Activated CD4-positive, alpha-beta T cell treated with anti-CD3 and anti-CD28 coated beads for 36 hours (primary cell): ENCODE results near the gene UNC5B. TPM values are rescaled to one million over a fixed set of nuclear protein-coding genes. Genes with fewer than 3 reads are reported as not detected.
"Not testable (repeated sequence)": the region's sequence is repeated elsewhere in the genome, so short reads cannot be mapped to it uniquely, and the experiment has no call there.

Source experiments
- ATAC-seq: fragments of 200-7000 bp; cut with Tn5 transposase; one replicate; pipeline ENCODE4 v1.10.0; 2021; ENCODE audit warnings: mild to moderate bottlenecking, moderate library complexity
- CTCF ChIA-PET: fragments of 350-600 bp; sonication (Branson Sonifier 250); formaldehyde crosslinking; loops from one replicate; lab custom pipeline; 2021; ENCODE audit warnings: antibody characterized with exemption; lab: Charles Lee
- POLR2A ChIA-PET: fragments of 350-600 bp; sonication (Branson Sonifier 250); formaldehyde crosslinking; loops from one replicate; lab custom pipeline; 2021; ENCODE audit warnings: antibody characterized with exemption, inconsistent platforms; lab: Charles Lee
- DNase-seq: peaks from one replicate; pipeline ENCODE4 v3.0.0-alpha.2; 2020
- H3K27ac Mint-ChIP-seq: one replicate; pipeline ENCODE4 v1.8.0; 2021; ENCODE audit warnings: mixed read lengths
- H3K27me3 Mint-ChIP-seq: one replicate; pipeline ENCODE4 v1.8.0; 2021; ENCODE audit warnings: mixed read lengths
- H3K36me3 Mint-ChIP-seq: one replicate; pipeline ENCODE4 v1.8.0; 2021; ENCODE audit warnings: low read depth, mixed read lengths
- H3K4me1 Mint-ChIP-seq: one replicate; pipeline ENCODE4 v1.8.0; 2021; ENCODE audit warnings: mixed read lengths
- H3K4me3 Mint-ChIP-seq: one replicate; pipeline ENCODE4 v1.8.0; 2021; ENCODE audit warnings: mild to moderate bottlenecking, moderate library complexity, mixed read lengths
- H3K9me3 Mint-ChIP-seq: one replicate; pipeline ENCODE4 v1.8.0; 2021; ENCODE audit warnings: low read depth, mixed read lengths
- intact Hi-C, 2 experiments: fragments of 100-400 bp; cut with DNase I in 1 of 2; cut with micrococcal nuclease in 1 of 2; formaldehyde crosslinking; loops; one replicate each; pipeline versions ENCODE4 v1.14.2 to v1.15.1; 2022 to 2024; cut with DNase I, micrococcal nuclease
- total RNA-seq, 2 experiments: library from RNA; stranded (reverse); gene quantifications; one replicate each; pipeline ENCODE4 v1.2.3, GENCODE V29; 2021

UNC5B gene
- total RNA-seq, 2 experiments from 2014 or later: 0.05 to 0.09 TPM

GRCh38 chr10:71266918-71267442 is 54.6 kb downstream of the UNC5B start:
- ChIA-PET CTCF (interaction anchor here (1.0 kb wide), 2 partner anchors 9 to 759 kb away, joined by 3 to 4 read pairs; no protein-coding TSS in a partner anchor), POLR2A (no interaction called here)
- no peak overlapping the region for H3K27ac Mint-ChIP-seq
- intact Hi-C loops: no loop called here
- no peaks in the 10 kb centered on the region for H3K27me3 Mint-ChIP-seq
- no peak for DNase-seq
- ATAC-seq: no peak
- no peaks in the 10 kb centered on the region for H3K36me3 Mint-ChIP-seq
- no peaks in the 10 kb centered on the region for H3K4me1 Mint-ChIP-seq
- no peak overlapping the region for H3K4me3 Mint-ChIP-seq
- H3K9me3 Mint-ChIP-seq: no peaks in the 10 kb centered on the region

DNA sequence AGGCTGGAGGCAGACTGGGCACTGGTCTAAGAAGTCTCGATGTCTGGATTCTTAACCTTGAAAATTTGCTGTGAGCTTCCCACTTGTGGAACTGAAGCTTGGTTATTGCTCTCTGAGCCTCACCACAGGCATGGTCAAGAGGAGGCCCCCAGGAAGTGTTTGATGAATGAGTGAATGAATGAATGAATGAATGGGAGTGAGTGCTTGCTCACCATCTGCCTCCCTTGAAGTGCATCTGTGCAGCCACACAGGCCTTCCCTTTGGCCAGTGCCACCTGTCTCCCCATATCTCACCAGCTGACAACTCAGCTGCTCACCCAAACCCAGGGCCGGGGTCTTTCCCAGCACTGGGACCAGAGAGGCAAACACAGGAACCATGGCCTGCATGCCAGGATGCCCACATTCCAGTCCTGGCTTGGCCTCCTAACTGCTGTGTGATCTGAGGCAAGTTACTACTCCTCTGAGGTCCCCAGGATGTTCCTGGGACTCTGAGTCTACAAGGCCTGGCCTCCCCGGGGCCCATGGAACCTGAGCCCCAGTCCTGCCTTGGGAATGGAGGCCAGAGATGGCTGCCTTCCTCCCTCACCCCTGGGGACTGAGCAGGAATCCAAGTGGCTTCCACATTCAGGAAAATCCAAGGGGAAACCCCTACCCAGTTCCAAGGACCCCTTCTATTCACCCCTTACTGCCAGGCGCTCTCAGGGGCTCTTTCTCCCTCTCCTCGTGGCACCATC is 55.3 kb downstream of the UNC5B start:
- Mint-ChIP-seq H3K36me3 (no peaks in the 10 kb centered on the region), H3K9me3 (no peaks in the 10 kb centered on the region), H3K4me3 (no peak overlapping the region), H3K27me3 (no peaks in the 10 kb centered on the region), H3K27ac (no peak overlapping the region), H3K4me1 (no peaks in the 10 kb centered on the region)
- intact Hi-C loops: no loop called here
- CTCF ChIA-PET: interaction anchor here (1.0 to 1.1 kb wide), 3 partner anchors 8 to 759 kb away, joined by 3 to 4 read pairs (median 3); no protein-coding TSS in a partner anchor
- no peak for DNase-seq
- POLR2A ChIA-PET: no interaction called here
- ATAC-seq: no peak

DNA sequence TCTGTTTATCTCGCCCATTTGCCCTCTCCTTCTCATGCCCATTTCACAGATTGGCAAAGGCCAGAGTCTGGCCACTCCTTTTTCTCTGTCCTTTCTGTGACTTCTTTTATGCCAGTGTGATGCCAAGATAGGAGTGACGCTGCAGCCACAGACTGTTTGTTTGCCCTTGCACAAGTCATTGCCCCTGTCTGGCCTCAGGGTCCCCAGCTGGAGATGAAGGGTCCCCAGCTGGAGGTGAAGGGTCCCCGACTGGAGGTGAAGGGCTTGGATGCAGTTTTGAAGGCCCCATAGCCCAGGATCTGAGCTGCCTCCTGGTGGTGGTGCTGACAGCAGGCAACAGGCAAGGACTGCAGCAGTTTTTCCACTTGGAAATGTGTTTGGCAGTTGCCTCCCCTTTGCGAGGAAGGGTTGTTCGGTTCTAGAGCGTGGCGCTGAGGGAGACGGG is 55.9 kb downstream of the UNC5B start:
- POLR2A ChIA-PET: no interaction called here
- H3K27ac Mint-ChIP-seq: no peak overlapping the region
- intact Hi-C loops: no loop called here
- no peaks in the 10 kb centered on the region for H3K9me3 Mint-ChIP-seq
- no peaks in the 10 kb centered on the region for H3K4me1 Mint-ChIP-seq
- CTCF ChIA-PET: interaction anchor here (1.1 kb wide), 1 partner anchor 329 kb away, joined by 3 read pairs; no protein-coding TSS in a partner anchor
- H3K27me3 Mint-ChIP-seq: no peaks in the 10 kb centered on the region
- DNase-seq (no peak), ATAC-seq (no peak)
- no peak overlapping the region for H3K4me3 Mint-ChIP-seq
- H3K36me3 Mint-ChIP-seq: no peaks in the 10 kb centered on the region

- CTCF ChIA-PET: interaction anchor here (1.1 kb wide), 1 partner anchor 329 kb away, joined by 3 read pairs; no protein-coding TSS in a partner anchor
Observed at GRCh38 chr10:71268758-71269157, 56.4 kb downstream of the UNC5B start.

GRCh38 chr10:71269301-71270288 is 57.2 kb downstream of the UNC5B start:
- Mint-ChIP-seq H3K9me3 (no peaks in the 10 kb centered on the region), H3K27ac (no peak overlapping the region), H3K4me1 (no peaks in the 10 kb centered on the region), H3K4me3 (no peak overlapping the region), H3K27me3 (no peaks in the 10 kb centered on the region), H3K36me3 (no peaks in the 10 kb centered on the region)
- CTCF ChIA-PET: interaction anchor here (0.6 to 1.9 kb wide), 4 partner anchors 15 to 345 kb away, joined by 3 to 5 read pairs (median 4); no protein-coding TSS in a partner anchor
- DNase-seq (no peak), ATAC-seq (no peak)
- POLR2A ChIA-PET: no interaction called here
- intact Hi-C loops: no loop called here

More at GRCh38 chr10:71268758-71269157, 56.4 kb downstream of the UNC5B start:
- DNase-seq (no peak), ATAC-seq (no peak)
- H3K4me1 Mint-ChIP-seq: no peaks in the 10 kb centered on the region
- intact Hi-C loops: no loop called here
- no peaks in the 10 kb centered on the region for H3K36me3 Mint-ChIP-seq
- H3K27me3 Mint-ChIP-seq: no peaks in the 10 kb centered on the region
- no peaks in the 10 kb centered on the region for H3K9me3 Mint-ChIP-seq
- H3K27ac Mint-ChIP-seq: no peak overlapping the region
- no peak overlapping the region for H3K4me3 Mint-ChIP-seq
- POLR2A ChIA-PET: no interaction called here

GRCh38 chr10:71270301-71271220 is 58.2 kb downstream of the UNC5B start:
- Mint-ChIP-seq H3K27ac (no peak overlapping the region), H3K4me3 (no peak overlapping the region), H3K36me3 (no peaks in the 10 kb centered on the region), H3K27me3 (no peaks in the 10 kb centered on the region), H3K9me3 (no peaks in the 10 kb centered on the region), H3K4me1 (no peaks in the 10 kb centered on the region)
- DNase-seq (peak; percentile 62), ATAC-seq (no peak)
- intact Hi-C loops: no loop called here
- CTCF ChIA-PET: interaction anchor here (0.6 to 1.9 kb wide), 5 partner anchors 14 to 390 kb away, joined by 3 to 5 read pairs (median 3); no protein-coding TSS in a partner anchor
- POLR2A ChIA-PET: interaction anchor here (0.5 kb wide), 1 partner anchor 1177 kb away, joined by 3 read pairs; no protein-coding TSS in a partner anchor

DNA sequence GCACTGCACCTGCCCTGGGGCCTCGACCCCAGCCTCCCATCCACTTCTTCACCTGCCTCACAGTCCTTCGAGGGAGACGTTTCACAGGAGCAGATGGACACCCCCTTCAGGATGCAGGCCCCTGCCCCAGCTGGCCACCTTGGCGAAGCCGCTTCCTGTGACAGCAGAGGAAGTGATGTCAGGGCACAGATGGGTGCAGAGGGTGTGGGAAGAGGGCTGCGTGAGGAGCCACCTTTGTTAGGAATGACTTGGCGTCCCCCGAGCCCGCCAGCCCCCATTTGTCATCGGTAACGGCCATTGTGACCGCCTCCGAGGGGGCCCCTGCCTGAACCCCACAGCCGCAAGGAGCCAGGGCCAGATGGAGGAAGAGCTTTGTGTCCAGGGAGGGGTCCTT is 59.3 kb downstream of the UNC5B start:
- ChIA-PET CTCF (interaction anchor here (0.8 to 1.4 kb wide), 2 partner anchors 13 to 392 kb away, joined by 3 read pairs; no protein-coding TSS in a partner anchor), POLR2A (no interaction called here)
- H3K9me3 Mint-ChIP-seq: no peaks in the 10 kb centered on the region
- H3K27ac Mint-ChIP-seq: no peak overlapping the region
- DNase-seq (no peak), ATAC-seq (no peak)
- intact Hi-C loops: no loop called here
- no peaks in the 10 kb centered on the region for H3K36me3 Mint-ChIP-seq
- H3K4me3 Mint-ChIP-seq: no peak overlapping the region
- H3K27me3 Mint-ChIP-seq: no peaks in the 10 kb centered on the region
- H3K4me1 Mint-ChIP-seq: no peaks in the 10 kb centered on the region

GRCh38 chr10:71272056-71272771 is 59.8 kb downstream of the UNC5B start:
- H3K4me1 Mint-ChIP-seq: no peaks in the 10 kb centered on the region
- ATAC-seq: no peak
- H3K27ac Mint-ChIP-seq: no peak overlapping the region
- CTCF ChIA-PET: interaction anchor here (1.4 kb wide), 1 partner anchor 12 kb away, joined by 3 read pairs; no protein-coding TSS in a partner anchor
- DNase-seq: no peak
- intact Hi-C loops: no loop called here
- POLR2A ChIA-PET: no interaction called here
- no peaks in the 10 kb centered on the region for H3K36me3 Mint-ChIP-seq
- no peaks in the 10 kb centered on the region for H3K9me3 Mint-ChIP-seq
- no peaks in the 10 kb centered on the region for H3K27me3 Mint-ChIP-seq
- no peak overlapping the region for H3K4me3 Mint-ChIP-seq

DNA sequence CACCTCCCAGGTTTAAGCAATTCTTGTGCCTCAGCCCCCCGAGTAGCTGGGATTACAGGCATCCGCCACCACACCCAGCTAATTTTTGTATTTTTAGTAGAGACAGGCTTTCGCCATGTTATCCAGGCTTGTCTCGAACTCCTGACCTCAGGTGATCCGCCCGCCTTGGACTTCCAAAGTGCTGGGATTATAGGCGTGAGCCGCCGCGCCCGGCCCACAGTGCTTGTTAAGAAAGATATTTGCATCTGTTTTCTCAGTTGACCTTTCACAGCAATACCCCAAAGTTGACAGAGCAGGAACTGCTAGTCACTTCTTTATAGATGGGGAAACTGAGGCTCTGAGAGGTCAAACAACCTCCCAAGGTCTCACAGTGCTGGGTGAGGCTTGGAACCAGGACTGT is 60.6 kb downstream of the UNC5B start:
- H3K4me1 Mint-ChIP-seq, H3K27me3 Mint-ChIP-seq, H3K27ac Mint-ChIP-seq, H3K4me3 Mint-ChIP-seq, DNase-seq, POLR2A ChIA-PET, intact Hi-C loops, H3K9me3 Mint-ChIP-seq, ATAC-seq, H3K36me3 Mint-ChIP-seq: not testable (repeated sequence)
- CTCF ChIA-PET: interaction anchor here (1.3 to 1.4 kb wide), 2 partner anchors 12 to 336 kb away, joined by 3 read pairs; no protein-coding TSS in a partner anchor

DNA sequence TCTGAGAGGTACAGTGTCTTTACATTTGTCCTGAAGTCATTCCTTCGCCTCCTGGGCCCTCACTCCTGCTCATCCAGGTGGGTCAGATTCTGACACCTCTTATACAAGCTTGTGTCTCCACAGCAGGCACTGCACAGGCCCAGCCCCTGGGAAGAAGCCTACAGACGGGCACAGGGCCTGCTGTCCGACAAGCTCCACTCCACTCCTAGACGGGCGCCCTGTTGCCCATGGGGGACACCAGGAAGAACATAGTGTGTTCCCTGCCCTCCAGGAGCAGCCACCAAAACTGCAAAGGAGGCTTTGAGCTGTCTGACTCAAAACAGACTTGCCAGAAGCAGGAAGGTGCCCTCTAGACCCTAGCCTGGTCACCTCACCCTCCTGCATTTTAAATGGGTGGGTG is 61.1 kb downstream of the UNC5B start:
- no peaks in the 10 kb centered on the region for H3K4me1 Mint-ChIP-seq
- H3K36me3 Mint-ChIP-seq: no peaks in the 10 kb centered on the region
- no peaks in the 10 kb centered on the region for H3K9me3 Mint-ChIP-seq

More for the DNA sequence above, 61.1 kb downstream of the UNC5B start:
- no peak overlapping the region for H3K4me3 Mint-ChIP-seq
- CTCF ChIA-PET: interaction anchor here (0.6 to 1.3 kb wide), 2 partner anchors 336 to 1822 kb away, joined by 3 read pairs; no protein-coding TSS in a partner anchor
- DNase-seq (no peak), ATAC-seq (no peak)
- POLR2A ChIA-PET: no interaction called here
- H3K27ac Mint-ChIP-seq: no peak overlapping the region
- intact Hi-C loops: no loop called here
- no peaks in the 10 kb centered on the region for H3K27me3 Mint-ChIP-seq
